Panc1 (cell line): ENCODE results near the gene UBE2Q1. TPM values are rescaled to one million over a fixed set of nuclear protein-coding genes. Genes with fewer than 3 reads are reported as not detected.

ENCODE experiments used
- ATAC-seq: fragments of 200-7000 bp; cut with Tn5 transposase; 2 replicates; pipeline ENCODE4 v1.9.1; 2020; ENCODE audit warnings: mild to moderate bottlenecking, moderate library complexity
- BruUV-seq: library from RNA; stranded (reverse); fragments of 400-500 nt; replicated peaks from 2 replicates; lab custom pipeline; 2021; lab: Mats Ljungman, UMichigan
- CTCF ChIA-PET: fragments of 300-600 bp; sonication (Branson Sonifier 250); formaldehyde crosslinking; loops from one replicate; lab custom pipeline; 2022; ENCODE audit warnings: antibody characterized with exemption; lab: Charles Lee
- POLR2A ChIA-PET: fragments of 300-600 bp; sonication (Branson Sonifier 250); formaldehyde crosslinking; loops from one replicate; lab custom pipeline; 2022; ENCODE audit warnings: antibody characterized with exemption; lab: Charles Lee
- DNase-seq: peaks from one replicate; pipeline ENCODE4 v3.0.0-alpha.2; 2010; ENCODE audit warnings: low read depth, low spot score
- H3K27ac ChIP-seq: 2 replicates; pipeline ENCODE4 v1.5.1; 2011; ENCODE audit warnings: mild to moderate bottlenecking, low read length, inconsistent platforms
- H3K27me3 ChIP-seq: fragments of 200-500 bp; sonication (Bioruptor generic); 2 replicates; pipeline ENCODE4 v1.6.0; 2014; ENCODE audit warnings: low read length, inconsistent platforms; ENCODE audit not compliant: control insufficient read depth, insufficient read depth
- H3K36me3 ChIP-seq: fragments of 200-500 bp; sonication (Bioruptor generic); 2 replicates; pipeline ENCODE4 v1.5.1; 2014; ENCODE audit warnings: inconsistent platforms, mild to moderate bottlenecking, low read length, moderate library complexity; ENCODE audit not compliant: control insufficient read depth, insufficient read depth
- H3K4me1 ChIP-seq: 2 replicates; pipeline ENCODE4 v1.5.1; 2011; ENCODE audit warnings: inconsistent platforms, mild to moderate bottlenecking, low read length, moderate library complexity; ENCODE audit not compliant: control insufficient read depth, insufficient read depth
- H3K4me3 ChIP-seq, 2 experiments: 2 replicates each; pipeline ENCODE4 v1.5.1; 2011 to 2012; ENCODE audit warnings: low read depth in 2 of 2, low read length in 2 of 2, mild to moderate bottlenecking in 2 of 2, inconsistent platforms in 1 of 2, moderate library complexity in 1 of 2
- H3K9me3 ChIP-seq: fragments of 200-500 bp; sonication (Bioruptor generic); 2 replicates; pipeline ENCODE4 v1.5.1; 2014; ENCODE audit warnings: low read depth, mild to moderate bottlenecking, inconsistent platforms, low read length, moderate library complexity; ENCODE audit not compliant: control insufficient read depth, insufficient read depth
- POLR2AphosphoS5 ChIP-seq: IDR thresholded peaks from 2 replicates; pipeline ENCODE4 v1.6.1; 2012; ENCODE audit warnings: mild to moderate bottlenecking, low read depth, low read length, moderate library complexity
- SIN3A ChIP-seq: IDR thresholded peaks from 2 replicates; pipeline ENCODE4 v1.6.1; 2012; ENCODE audit warnings: low read depth, mild to moderate bottlenecking, low read length, moderate library complexity, borderline replicate concordance; ENCODE audit not compliant: insufficient read depth
- TCF7L2 ChIP-seq: IDR thresholded peaks from 2 replicates; pipeline ENCODE4 v1.6.1; 2011; ENCODE audit warnings: mild to moderate bottlenecking, low read depth, low read length, inconsistent platforms
- in situ Hi-C: cut with HindIII; loops from 2 replicates; pipeline ENCODE4 v1.10.0; 2016; ENCODE audit warnings: low sequenced_read_pairs, low pct_unique_long_range_greater_than_20kb
- intact Hi-C: fragments of 100-400 bp; cut with micrococcal nuclease; formaldehyde crosslinking; loops from one replicate; pipeline ENCODE4 v1.10.0; 2022; ENCODE audit not compliant: unreplicated experiment
- total RNA-seq: library from RNA; stranded (reverse); gene quantifications from one replicate; pipeline ENCODE4 v1.2.1, GENCODE V29; 2021; ENCODE audit not compliant: unreplicated experiment
- TF ChIP-seq, protein P1 (sequence below), 2 experiments: IDR thresholded peaks; 2 replicates each; pipeline ENCODE4 v1.6.1; 2011 to 2012; ENCODE audit warnings: low read depth in 2 of 2, control low read depth in 1 of 2, low read length in 1 of 2, mild to moderate bottlenecking in 1 of 2, moderate library complexity in 1 of 2; ENCODE audit not compliant: insufficient read depth in 1 of 2
- TF ChIP-seq, protein P2 (sequence below): fragments of 450-650 bp; IDR thresholded peaks from 2 replicates; pipeline ENCODE4 v1.5.1; 2017; ENCODE audit warnings: mild to moderate bottlenecking

UBE2Q1 gene
- total RNA-seq, 1 experiment from 2014 or later = 96.0 TPM

DNA sequence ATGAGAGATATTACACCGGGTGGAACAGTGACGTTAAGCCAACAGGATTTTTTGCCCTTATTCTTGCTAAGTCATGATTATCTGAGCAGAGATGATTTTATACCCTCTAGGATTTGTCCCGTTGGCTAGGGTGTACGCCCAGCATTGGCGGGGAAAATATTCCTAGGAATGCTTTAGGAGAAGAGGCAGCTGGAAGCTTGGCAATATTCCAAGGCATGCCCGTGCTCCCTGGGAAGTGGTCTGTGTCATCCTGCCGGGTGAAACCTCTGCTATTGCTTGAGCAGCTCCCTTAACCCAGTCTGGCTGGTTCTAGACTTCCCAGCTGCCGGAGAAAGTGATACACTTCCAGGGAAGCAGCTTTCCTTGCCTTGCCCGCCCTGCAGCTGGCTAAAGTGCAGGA, 25.3 kb upstream of the UBE2Q1 start:
- TF ChIP-seq, protein P1, sequence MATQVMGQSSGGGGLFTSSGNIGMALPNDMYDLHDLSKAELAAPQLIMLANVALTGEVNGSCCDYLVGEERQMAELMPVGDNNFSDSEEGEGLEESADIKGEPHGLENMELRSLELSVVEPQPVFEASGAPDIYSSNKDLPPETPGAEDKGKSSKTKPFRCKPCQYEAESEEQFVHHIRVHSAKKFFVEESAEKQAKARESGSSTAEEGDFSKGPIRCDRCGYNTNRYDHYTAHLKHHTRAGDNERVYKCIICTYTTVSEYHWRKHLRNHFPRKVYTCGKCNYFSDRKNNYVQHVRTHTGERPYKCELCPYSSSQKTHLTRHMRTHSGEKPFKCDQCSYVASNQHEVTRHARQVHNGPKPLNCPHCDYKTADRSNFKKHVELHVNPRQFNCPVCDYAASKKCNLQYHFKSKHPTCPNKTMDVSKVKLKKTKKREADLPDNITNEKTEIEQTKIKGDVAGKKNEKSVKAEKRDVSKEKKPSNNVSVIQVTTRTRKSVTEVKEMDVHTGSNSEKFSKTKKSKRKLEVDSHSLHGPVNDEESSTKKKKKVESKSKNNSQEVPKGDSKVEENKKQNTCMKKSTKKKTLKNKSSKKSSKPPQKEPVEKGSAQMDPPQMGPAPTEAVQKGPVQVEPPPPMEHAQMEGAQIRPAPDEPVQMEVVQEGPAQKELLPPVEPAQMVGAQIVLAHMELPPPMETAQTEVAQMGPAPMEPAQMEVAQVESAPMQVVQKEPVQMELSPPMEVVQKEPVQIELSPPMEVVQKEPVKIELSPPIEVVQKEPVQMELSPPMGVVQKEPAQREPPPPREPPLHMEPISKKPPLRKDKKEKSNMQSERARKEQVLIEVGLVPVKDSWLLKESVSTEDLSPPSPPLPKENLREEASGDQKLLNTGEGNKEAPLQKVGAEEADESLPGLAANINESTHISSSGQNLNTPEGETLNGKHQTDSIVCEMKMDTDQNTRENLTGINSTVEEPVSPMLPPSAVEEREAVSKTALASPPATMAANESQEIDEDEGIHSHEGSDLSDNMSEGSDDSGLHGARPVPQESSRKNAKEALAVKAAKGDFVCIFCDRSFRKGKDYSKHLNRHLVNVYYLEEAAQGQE (IDR thresholded peaks at IDR 0.05; ENCODE audit: insufficient read depth in 1 of 2, low read depth in 2 of 2, low read length in 1 of 2) = no peak
- TF ChIP-seq TCF7L2 (no peak), SIN3A (no peak), POLR2AphosphoS5 (no peak)
- TF ChIP-seq, protein P2, sequence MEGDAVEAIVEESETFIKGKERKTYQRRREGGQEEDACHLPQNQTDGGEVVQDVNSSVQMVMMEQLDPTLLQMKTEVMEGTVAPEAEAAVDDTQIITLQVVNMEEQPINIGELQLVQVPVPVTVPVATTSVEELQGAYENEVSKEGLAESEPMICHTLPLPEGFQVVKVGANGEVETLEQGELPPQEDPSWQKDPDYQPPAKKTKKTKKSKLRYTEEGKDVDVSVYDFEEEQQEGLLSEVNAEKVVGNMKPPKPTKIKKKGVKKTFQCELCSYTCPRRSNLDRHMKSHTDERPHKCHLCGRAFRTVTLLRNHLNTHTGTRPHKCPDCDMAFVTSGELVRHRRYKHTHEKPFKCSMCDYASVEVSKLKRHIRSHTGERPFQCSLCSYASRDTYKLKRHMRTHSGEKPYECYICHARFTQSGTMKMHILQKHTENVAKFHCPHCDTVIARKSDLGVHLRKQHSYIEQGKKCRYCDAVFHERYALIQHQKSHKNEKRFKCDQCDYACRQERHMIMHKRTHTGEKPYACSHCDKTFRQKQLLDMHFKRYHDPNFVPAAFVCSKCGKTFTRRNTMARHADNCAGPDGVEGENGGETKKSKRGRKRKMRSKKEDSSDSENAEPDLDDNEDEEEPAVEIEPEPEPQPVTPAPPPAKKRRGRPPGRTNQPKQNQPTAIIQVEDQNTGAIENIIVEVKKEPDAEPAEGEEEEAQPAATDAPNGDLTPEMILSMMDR = no peak
- POLR2A ChIA-PET = no interaction called here
- CTCF ChIA-PET = no interaction called here
- Histone ChIP-seq H3K4me3 (no peak overlapping the region), H3K9me3 (no peaks in the 10 kb centered on the region), H3K27ac (no peak overlapping the region), H3K36me3 (peaks cover 36% of the 10 kb centered on the region; the same call in 1 of the 2 replicates), H3K4me1 (no peaks in the 10 kb centered on the region), H3K27me3 (no peaks in the 10 kb centered on the region)
- DNase-seq = no peak
- intact Hi-C loops = no loop called here
- in situ Hi-C loops = no loop called here
- ATAC-seq = no peak
- BruUV-seq = no TSS peak

DNA sequence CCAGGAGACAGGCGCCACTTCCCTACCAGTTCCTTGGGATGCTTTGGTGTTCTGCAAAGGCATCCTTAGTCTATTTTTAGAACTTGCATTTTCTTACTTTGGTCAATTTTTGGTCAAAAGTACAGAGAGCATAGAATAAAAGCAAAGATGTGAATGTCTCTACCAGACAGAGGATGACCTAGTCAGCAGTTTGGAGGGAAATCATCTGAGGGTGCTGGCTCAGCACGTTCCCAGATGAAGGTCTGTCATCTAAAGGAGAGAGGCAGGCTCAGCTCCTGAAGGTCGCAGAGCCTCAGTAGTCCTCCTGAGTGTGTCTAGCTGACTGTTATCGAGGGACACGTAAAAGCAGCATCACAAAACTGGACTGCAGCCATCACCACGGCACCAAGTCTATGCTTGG, 24.4 kb upstream of the UBE2Q1 start:
- no peaks in the 10 kb centered on the region for H3K27me3 ChIP-seq
- H3K36me3 ChIP-seq = peaks cover 29% of the 10 kb centered on the region; the same call in 1 of the 2 replicates
- no peak overlapping the region for H3K4me3 ChIP-seq
- H3K27ac ChIP-seq = no peak overlapping the region
- H3K9me3 ChIP-seq = no peaks in the 10 kb centered on the region
- in situ Hi-C loops (no loop called here), intact Hi-C loops (no loop called here)
- DNase-seq = no peak
- no peak for ATAC-seq
- ChIA-PET POLR2A (no interaction called here), CTCF (no interaction called here)
- TF ChIP-seq TCF7L2 (no peak), SIN3A (no peak), POLR2AphosphoS5 (no peak)
- TF ChIP-seq, protein P1 (IDR thresholded peaks at IDR 0.05; ENCODE audit: insufficient read depth in 1 of 2, low read depth in 2 of 2, low read length in 1 of 2) = no peak
- TF ChIP-seq, protein P2 = no peak
- H3K4me1 ChIP-seq = no peaks in the 10 kb centered on the region
- BruUV-seq = no TSS peak
